Skeletal muscle cell (primary cell): ENCODE measurements around the gene DOCK2.

Experiments used
- DNase-seq: peaks from one replicate; pipeline ENCODE4 v3.0.0-alpha.2; 2010; ENCODE audit warnings: low read depth
- H3K4me3 ChIP-seq: 2 replicates; pipeline ENCODE4 v1.5.1; 2011; ENCODE audit warnings: low read depth, mild to moderate bottlenecking, control low read depth, low read length, moderate library complexity

DOCK2 gene

DNA sequence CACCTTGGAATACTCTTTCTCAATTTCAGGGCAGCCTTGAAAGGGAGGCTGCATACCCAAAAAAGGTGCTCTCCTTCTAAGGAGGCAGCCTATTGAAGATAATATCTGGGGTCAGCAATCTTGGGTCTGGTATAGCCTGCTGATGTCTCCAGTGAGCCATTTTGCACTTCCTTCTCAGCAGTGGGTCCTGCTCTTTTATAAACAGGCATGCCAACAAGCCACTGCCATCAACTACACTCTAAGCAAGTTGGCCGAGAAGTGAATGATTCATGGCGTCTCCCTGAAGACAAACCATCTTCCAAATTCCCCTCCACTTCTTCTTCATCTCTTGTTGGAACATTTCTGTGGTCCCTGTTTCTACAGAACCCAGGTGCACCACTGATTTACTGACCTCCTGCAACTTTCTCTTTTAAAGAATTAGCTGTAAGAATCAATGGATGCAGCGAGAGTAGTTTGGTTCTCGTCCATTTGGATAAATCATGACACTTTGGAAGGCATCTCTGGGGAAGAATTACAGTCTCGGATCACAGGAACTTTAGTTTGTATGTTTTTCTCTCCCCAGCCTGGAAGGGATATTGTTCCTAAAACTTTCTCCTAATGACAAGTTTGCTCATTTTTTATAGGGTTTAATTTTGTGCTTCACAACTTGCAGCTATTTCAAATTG is 234.9 kb downstream of the DOCK2 start:
- no peak for DNase-seq
- no peak overlapping the region for H3K4me3 ChIP-seq

DNA sequence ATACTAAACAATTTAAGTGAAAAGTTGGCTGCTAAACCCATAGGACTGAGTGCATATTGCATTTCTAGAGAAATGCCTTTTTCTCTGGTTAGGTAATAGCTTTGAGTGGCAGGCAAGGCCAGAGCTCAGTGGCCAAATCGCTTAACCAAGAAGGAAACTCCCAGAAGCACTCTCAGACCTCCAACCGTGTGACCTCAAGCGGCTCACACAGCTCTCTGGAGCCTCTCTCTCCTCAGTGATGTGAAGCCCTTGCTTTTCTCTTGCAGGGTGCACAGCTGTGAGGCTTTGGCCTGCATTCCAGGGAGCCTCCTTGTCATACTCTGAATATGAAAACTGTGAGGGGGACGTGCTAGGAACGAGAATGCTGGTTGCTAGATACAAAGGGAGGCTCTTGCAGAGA is 236.6 kb downstream of the DOCK2 start:
- peak; percentile 77 for DNase-seq
- no peak overlapping the region for H3K4me3 ChIP-seq

DNA sequence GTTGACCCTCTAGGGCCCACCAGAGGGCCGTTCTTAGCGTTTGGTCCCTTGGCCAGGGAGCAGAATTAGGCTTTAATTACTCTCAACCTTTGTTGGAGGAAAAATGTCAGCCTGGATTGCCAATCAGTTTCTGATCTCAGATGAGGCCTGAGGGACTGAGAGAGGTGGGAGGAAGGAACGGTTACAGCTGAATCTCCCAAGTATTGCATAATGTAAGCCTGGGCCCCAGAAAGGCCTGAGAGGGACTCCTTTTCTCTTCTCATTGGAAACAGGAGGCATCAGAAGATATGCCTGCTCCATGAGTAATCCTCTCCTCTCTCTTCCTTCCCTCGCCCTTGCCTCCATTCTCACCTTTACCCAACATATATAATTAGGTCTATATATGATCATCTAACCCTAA is 237.5 kb downstream of the DOCK2 start:
- DNase-seq: no peak
- no peak overlapping the region for H3K4me3 ChIP-seq

DNA sequence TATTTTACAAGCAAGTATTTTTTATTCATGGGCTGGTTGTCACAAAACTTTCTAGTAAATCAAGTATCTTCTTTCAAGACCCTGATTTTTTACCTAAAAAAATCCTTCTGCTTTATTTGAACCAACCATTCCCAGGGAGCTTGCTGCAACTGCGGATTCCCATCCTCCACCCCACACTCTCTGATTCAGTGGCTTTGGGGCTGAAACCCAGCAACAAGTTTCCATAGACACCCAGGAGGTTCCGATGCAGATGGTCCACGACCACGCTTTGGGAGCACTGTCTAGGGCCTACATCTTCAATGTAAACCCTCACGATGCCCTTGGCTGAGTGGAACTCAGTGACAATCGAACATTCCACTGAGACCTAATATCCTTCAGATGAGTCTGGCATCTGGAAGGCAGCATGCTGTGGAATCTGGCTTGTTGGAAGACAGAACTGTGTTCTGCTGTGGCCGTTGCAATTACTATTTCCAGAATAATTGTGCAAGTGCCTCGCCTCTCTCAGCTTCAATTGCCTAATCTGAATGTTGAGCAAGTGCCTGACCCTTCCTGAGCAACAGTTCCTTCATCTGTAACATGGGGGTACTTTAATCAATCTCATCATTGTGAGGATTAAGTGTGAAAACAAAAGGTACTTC is 238.1 kb downstream of the DOCK2 start:
- no peak overlapping the region for H3K4me3 ChIP-seq
- no peak for DNase-seq

DNA sequence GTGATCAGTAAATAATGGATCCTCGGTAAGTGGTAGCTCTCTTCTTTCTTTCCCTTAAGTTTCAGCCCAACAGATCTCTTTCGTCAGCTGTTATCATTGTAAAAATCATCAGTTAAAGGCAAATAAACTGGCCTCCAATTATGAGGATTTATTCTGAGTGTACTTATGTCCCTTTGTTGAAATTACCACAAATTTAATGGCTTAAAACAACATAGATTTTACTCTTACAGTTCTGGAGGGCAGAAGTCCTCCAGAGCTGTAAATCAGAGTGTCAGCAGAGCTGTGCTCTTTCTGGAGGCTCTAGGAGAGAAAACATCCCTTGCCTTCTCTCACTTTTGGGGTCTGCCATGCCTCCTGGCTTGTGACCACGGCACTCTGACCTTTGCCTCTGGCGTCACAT is 238.7 kb downstream of the DOCK2 start:
- DNase-seq: no peak
- H3K4me3 ChIP-seq: no peak overlapping the region

DNA sequence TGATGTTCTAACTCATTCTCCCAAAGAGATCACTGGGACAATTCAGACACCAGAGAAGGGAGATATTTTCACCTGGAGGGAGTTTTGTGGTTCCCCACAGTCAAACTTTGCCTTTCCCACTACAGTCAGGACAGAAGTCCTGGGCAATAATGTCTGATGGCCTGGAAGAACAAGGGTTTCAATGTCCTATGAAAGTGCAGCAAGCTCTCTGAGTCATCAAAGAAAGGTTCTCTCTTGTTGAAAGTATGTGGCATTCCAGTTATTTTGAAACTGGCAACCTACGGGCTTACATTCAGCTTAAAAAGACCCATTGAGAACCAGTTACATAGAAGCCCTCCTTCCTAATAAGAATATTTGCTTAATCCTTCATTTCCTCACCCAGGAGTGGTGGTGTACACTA is 239.3 kb downstream of the DOCK2 start:
- H3K4me3 ChIP-seq: no peak overlapping the region
- no peak for DNase-seq

DNA sequence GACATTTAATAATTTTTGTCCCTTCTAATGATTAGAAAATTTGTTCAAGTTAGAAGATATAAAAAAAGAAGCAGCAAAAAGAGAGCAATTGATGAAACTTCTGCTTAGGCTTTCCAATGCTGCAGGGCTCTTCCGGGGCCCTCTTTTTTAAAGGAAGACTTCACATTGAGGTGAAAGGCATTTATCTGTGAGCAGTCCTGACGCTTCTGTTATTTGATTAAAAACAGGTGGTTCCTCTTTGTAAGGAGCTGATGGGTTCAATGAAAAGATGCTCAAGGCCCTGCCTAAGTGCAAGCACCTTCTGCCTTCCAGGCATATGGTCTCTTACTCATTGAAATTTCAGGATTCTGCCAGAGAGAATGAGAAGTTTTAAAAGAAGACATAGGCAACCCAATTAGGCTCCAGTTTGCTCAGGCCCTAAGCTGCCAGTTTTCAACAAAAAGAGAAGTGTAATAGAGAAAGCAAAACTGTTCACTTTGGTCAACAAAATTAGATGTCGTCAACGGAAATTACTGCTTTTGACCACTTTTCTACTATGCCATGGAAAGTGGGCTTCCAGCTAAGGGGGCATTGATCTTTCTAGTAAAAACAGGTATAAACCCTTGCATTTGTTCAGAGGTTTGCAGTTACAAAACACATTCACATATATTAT is 243.1 kb downstream of the DOCK2 start:
- no peak overlapping the region for H3K4me3 ChIP-seq
- DNase-seq: no peak

DNA sequence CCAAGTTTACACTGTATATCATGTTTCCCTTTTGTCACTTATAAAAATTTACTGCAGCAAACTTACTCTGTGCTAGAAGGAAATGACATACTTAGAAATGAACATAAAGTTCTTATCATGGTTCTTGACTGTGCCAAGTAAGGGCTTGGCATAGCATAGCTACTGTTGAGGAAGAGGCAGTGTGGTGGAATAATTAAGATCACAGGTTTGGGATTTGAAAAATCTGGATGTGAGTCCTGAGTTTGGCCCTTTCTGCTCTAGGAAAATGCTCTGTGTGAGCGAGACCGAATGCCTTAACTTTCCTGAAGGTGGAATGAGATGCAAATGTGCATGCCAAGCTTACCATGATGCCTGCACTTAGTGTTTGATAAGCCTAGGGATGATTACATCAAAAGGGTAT is 243.7 kb downstream of the DOCK2 start:
- H3K4me3 ChIP-seq: no peak overlapping the region
- DNase-seq: no peak

DNA sequence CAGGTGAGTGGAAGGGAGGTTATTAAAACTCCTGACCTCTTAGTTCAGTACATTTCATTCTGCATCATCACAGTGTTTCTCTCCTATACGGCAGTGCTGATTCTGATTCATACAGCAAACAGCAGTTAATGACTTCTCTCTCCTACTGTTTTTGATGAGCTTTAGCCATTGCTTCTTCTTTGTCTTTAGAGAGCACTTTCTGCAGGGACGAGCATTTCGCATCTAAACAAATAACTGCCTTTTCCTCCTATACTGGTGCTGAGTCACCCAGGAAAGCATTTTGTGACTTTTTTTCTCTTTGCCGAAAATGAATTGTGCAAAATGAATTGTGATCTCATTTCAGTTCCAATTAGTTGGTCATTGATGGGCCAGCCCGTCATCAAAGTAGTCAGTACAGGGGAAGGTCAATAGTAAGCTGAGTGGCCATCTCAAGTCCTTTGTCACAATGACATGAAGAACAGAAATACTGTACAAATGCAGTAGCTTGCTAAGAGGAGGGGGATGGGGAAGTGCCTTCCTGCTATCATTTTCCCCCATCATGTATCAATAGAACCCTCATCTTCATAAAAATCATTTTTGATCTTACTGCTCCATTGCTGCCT is 244.7 kb downstream of the DOCK2 start:
- no peak for DNase-seq

DNA sequence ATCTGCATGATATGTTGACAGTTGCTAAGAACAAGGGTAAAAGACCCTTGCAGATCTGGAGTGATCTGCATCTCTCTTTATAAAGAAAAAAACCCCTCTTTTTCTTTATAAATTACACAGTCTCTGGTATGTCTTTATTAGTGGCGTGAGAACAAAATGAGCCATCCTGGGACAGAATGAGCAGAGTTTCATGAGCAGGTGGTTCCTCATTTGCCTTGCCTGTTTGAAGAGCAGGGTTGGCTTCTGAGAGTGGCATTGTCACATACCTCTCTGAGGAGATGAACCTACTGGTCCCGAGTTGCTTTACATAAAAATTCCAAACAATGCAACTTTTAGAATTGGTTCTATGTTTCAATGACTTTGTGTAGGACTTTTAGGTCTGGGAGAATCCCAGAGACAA is 249.0 kb downstream of the DOCK2 start:
- no peak overlapping the region for H3K4me3 ChIP-seq
- no peak for DNase-seq

More for the DNA sequence above, 244.7 kb downstream of the DOCK2 start:
- H3K4me3 ChIP-seq: no peak overlapping the region

DNA sequence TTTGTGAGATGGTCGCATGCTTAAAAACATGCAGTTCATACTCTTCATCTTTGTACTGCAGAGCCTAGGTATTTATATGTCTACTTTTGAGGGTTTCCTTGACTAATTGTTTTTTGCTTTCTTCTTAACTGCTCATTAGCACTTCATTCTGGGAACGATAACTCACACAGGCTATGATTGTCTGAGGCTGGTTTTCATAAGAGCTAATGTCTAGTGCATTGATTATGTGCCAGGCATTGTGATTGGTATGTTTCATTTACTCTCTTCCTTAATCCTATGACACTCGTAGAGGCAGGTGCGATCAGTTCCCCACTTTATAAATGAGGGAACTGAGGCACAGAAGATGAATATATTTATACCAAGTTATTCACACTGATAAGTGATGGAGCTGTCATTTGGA is 249.6 kb downstream of the DOCK2 start:
- no peak for DNase-seq
- H3K4me3 ChIP-seq: no peak overlapping the region

DNA sequence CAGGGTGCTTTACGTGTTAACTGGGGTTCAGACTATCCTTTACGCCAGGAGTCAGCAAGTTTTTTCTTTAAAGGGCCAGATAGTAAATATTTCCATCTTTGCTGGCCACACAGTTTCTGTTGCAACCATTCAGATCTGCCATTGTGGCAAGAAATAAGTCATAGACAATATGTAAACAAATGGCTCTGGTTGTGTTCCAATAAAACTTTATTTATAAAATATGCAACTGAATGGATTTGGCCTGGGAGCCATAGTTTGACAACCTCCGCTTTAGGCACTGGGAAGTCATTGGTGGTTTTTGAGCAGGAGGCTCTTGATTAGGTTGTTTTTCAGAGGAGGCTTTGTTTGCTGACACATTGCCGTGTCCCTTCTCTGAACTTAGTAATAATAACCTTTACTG is 252.5 kb downstream of the DOCK2 start:
- no peak overlapping the region for H3K4me3 ChIP-seq
- DNase-seq: no peak

DNA sequence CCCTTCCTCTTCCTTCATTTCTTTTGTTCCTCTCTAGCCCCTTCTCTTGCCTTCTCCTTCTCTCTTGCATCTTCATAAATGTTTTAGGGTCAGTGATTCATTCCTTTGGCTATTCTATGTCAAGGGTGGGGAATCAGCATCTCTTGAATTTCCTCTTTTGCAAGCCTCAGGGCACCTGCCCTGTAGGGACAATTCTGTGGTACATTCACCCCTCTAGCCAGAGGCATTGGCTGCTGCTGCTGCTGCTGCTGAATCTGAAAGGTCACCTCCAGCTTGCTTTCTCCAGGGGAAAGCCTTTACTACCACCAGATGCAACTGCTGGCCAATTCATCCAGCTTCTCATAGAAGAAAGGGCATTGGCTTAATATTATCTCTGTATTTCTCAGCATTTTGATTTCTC is 255.9 kb downstream of the DOCK2 start:
- no peak overlapping the region for H3K4me3 ChIP-seq

DNA sequence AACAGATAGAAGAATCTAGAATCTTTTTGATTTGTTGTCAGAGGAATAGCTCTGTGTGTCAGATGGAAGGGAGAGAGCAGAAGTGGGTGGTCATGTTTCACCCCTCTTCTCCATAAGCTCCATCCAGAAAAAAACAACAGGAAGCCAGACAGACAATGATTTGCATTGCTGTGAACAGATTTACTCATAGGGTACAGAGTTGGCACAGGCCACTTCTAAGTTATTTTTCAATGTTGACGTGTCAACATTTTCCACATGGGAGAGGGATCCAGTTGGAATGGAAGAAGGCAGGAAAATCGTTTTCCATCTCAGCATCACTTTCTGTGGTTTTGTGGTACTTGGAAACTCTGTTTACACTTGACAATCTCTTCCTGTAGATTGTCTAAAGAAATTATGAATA is 256.5 kb downstream of the DOCK2 start:
- no peak for DNase-seq

More for the DNA sequence above, 255.9 kb downstream of the DOCK2 start:
- no peak for DNase-seq

DNA sequence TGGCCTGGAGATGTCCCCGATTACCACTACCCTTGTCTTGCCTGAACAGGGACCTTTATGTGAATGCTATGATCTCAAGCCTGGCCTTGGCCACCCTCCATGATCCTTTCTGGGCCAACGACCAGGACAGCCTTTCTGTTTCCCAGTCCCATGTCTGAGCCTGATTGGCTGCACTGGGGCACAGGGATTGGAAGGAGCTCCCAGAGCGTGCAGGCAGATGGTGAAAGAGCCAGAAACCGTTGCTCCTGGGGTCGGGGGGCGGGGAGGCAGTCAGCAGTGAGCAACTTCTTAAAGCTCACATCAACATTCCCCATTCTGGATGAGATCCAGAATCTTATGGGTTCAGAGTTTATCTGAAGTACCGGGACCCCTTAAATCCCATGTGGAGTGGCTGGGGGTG is 258.9 kb downstream of the DOCK2 start:
- H3K4me3 ChIP-seq: no peak overlapping the region
- no peak for DNase-seq

More for the DNA sequence above, 256.5 kb downstream of the DOCK2 start:
- H3K4me3 ChIP-seq: no peak overlapping the region

DNA sequence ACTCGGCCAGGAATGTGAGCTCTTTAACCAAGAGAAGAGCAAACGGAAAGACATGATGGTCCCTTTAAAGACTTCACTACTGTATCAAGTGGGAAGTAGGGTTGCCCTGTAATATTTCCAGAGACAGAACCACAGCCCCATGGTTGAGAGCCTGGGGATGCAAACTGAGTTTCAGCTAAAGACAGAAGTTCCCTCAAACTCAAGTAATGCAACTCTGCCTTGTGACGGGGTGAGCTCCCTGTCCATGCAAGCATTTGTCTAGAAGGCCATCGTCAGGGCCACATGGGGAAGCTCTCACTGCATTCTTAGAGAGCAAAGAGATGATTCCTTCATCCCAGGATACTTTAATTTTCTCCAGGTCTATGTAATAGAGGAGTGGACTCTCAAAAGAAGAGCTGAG is 260.4 kb downstream of the DOCK2 start:
- DNase-seq: no peak
- H3K4me3 ChIP-seq: no peak overlapping the region

DNA sequence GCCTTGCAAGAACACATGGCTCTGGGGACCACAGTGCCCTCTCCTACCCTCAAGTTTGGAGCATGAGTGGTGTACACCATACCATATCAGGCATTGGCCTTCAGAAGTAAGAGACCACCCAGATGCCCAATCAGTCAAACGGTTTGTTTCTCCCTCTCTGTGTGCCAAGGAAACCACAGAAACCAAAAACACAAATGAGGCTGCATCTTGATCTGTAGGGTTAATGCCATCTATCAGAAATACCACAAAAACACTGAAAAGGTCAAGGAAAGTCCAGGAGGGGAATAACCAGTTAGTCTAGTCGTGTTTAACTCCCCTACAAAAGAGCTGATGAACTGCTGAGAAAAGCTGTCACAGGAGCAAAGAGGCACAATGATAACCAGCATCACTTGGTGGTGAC is 264.8 kb downstream of the DOCK2 start:
- no peak for DNase-seq
- H3K4me3 ChIP-seq: no peak overlapping the region

DNA sequence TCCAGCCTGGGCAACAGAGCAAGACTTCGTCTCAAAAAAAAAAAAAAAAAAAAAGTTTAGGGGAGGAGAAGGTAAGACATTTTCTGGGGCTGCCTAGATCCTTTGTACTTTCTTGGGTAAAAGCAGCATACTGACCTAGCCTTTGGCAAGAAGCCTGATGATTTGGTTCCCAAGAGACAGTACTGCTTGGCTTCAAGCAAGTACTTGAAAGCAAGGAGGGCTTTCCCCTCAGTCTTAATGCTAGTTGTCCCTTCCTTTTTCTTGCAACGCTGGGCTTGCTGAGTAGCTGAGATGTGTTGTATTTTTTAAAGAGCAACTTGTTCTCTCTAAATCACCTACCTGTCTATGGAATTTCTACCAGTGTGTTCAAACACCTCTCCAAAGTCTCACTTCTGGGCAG is 267.0 kb downstream of the DOCK2 start:
- peak; percentile 73 for DNase-seq
- H3K4me3 ChIP-seq: no peak overlapping the region

DNA sequence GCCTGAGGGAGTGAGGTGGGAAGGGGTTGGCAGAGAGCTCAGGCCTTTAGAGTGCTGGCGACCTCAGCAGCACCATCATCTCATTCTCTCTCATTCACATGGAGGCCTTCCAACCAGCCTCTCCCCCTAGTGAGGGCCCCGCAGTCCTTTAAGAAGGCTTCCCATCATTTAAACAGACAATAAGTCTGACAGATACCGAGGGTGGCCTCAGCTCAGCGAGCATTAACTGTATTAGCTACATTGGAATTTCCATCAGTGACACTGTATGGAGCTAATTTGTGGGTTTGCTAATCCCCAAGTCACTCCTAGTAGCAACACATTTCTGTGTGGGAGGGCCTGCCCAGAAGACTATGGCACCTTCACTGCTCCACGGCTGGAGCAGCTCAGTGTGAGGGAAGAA is 267.4 kb downstream of the DOCK2 start:
- H3K4me3 ChIP-seq: no peak overlapping the region
- no peak for DNase-seq

DNA sequence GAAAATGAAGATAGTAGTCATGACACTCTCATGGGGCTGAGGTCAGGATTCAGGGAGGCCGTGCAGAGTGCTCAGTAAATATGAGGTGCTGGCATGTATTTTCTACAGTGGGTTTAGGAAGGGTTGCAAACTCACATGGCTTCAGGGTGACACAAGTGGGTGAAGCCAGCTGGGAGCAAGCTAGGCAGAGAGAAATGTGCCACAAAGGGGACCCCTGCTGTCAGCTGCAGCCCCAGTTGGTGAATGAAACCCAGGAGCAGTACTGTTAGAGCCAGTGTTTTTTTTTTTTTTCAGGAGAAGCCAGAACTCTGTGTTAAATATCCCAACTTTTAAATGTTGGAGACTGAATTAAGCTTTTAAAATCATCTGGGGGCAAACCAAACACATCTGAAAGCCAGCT is 267.9 kb downstream of the DOCK2 start:
- H3K4me3 ChIP-seq: no peak overlapping the region
- no peak for DNase-seq
